Mucosa of rectum (tissue), 2 donors: ENCODE results near the gene CCDC97.

ENCODE experiments used
- H3K27ac ChIP-seq, 2 donors: one replicate each; pipeline ENCODE4 v1.7.0; 2013; ENCODE audit warnings: inconsistent platforms in 2 of 2, low read depth in 2 of 2, low read length in 2 of 2
- H3K27me3 ChIP-seq, 2 donors: one replicate each; pipeline ENCODE4 v1.7.0; 2013; ENCODE audit warnings: low read length in 2 of 2; ENCODE audit not compliant: control insufficient read depth in 2 of 2, insufficient read depth in 2 of 2
- H3K36me3 ChIP-seq, 2 donors: one replicate each; pipeline ENCODE4 v1.7.0; 2013; ENCODE audit warnings: low read length in 2 of 2; ENCODE audit not compliant: control insufficient read depth in 2 of 2, insufficient read depth in 2 of 2
- H3K4me1 ChIP-seq, 2 donors: one replicate each; pipeline ENCODE4 v1.7.0; 2013; ENCODE audit warnings: low read length in 2 of 2, mild to moderate bottlenecking in 1 of 2; ENCODE audit not compliant: control insufficient read depth in 2 of 2, insufficient read depth in 2 of 2
- H3K4me3 ChIP-seq, 2 donors: one replicate each; pipeline ENCODE4 v1.7.0; 2013; ENCODE audit warnings: low read length in 2 of 2
- H3K9ac ChIP-seq, 2 donors: one replicate each; pipeline ENCODE4 v1.7.0; 2013; ENCODE audit warnings: low read length in 2 of 2, low read depth in 1 of 2, mild to moderate bottlenecking in 1 of 2
- H3K9me3 ChIP-seq, 2 donors: one replicate each; pipeline ENCODE4 v1.7.0; 2013; ENCODE audit warnings: low read length in 2 of 2; ENCODE audit not compliant: control insufficient read depth in 2 of 2
- donor health status: healthy.
- donor health status: Normal muscosa, but diverticular disease.

Gene CCDC97

GRCh38 chr19:41319500-41320184 is 9.7 kb downstream of the CCDC97 start:
- H3K27ac ChIP-seq = no peak overlapping the region
- H3K4me3 ChIP-seq = no peak overlapping the region
- no peaks in the 10 kb centered on the region for H3K27me3 ChIP-seq
- H3K36me3 ChIP-seq = peaks cover 44 to 56% of the 10 kb centered on the region in 2 donors
- no peaks in the 10 kb centered on the region for H3K9me3 ChIP-seq
- H3K4me1 ChIP-seq = peaks cover 15 to 21% of the 10 kb centered on the region in 2 donors
- no peak overlapping the region for H3K9ac ChIP-seq

GRCh38 chr19:41320185-41320518 is 10.2 kb downstream of the CCDC97 start:
- peaks cover 18 to 23% of the 10 kb centered on the region in 2 donors for H3K4me1 ChIP-seq
- no peaks in the 10 kb centered on the region for H3K9me3 ChIP-seq
- no peak overlapping the region for H3K4me3 ChIP-seq
- no peak overlapping the region for H3K9ac ChIP-seq
- no peak overlapping the region for H3K27ac ChIP-seq
- H3K27me3 ChIP-seq = no peaks in the 10 kb centered on the region
- peaks cover 44 to 54% of the 10 kb centered on the region in 2 donors for H3K36me3 ChIP-seq

DNA sequence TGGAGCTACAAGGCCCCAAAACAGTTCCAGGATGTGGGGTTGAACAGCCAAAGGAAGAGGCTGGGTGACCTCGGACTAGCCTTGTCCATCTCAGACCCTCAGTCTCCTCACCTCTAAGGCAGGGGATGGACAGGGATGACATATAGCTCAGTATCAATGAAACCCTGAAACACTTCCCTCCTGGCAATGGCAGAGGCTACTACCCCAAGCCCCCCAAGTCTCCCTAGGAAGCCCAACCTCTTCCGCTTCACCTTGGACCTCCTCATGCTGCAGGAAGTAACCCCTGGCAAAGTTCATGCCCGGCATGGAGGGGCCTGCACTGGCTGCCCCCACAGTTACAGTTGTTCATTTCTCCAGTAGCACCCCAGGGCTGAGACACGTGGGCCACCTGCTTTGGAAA is 10.6 kb downstream of the CCDC97 start:
- H3K9ac ChIP-seq = no peak overlapping the region
- no peak overlapping the region for H3K4me3 ChIP-seq
- no peaks in the 10 kb centered on the region for H3K27me3 ChIP-seq
- no peaks in the 10 kb centered on the region for H3K9me3 ChIP-seq
- peaks cover 20 to 26% of the 10 kb centered on the region in 2 donors for H3K4me1 ChIP-seq
- H3K36me3 ChIP-seq = peaks cover 44 to 54% of the 10 kb centered on the region in 2 donors
- H3K27ac ChIP-seq = no peak overlapping the region

DNA sequence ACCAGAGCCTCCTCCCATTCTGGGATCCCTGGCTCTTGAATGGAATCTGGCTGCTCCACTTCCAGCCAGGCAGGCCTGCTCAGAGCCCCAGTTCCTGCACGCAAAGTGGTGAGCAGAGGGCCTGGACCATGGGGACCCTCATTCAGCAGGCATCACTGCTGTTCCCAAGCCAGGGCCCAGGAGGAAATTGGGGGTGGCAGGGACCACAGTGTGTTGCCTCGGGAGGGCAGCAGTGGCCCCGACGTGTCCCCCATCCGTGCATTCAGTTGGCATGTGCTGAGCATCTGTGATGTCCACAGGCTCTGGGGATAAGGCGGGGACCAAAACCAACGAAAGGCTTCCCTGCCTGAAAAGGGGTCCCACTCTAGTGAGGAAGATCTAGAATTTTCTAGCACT is 11.2 kb downstream of the CCDC97 start:
- Histone ChIP-seq H3K9ac (no peak overlapping the region), H3K9me3 (no peaks in the 10 kb centered on the region), H3K27me3 (peaks cover 2% of the 10 kb centered on the region in 2 donors), H3K4me1 (peaks cover 26 to 33% of the 10 kb centered on the region in 2 donors), H3K4me3 (no peak overlapping the region), H3K36me3 (peaks cover 40 to 49% of the 10 kb centered on the region in 2 donors), H3K27ac (peak overlapping the region in 1 of 2 donors; percentile 75)

DNA sequence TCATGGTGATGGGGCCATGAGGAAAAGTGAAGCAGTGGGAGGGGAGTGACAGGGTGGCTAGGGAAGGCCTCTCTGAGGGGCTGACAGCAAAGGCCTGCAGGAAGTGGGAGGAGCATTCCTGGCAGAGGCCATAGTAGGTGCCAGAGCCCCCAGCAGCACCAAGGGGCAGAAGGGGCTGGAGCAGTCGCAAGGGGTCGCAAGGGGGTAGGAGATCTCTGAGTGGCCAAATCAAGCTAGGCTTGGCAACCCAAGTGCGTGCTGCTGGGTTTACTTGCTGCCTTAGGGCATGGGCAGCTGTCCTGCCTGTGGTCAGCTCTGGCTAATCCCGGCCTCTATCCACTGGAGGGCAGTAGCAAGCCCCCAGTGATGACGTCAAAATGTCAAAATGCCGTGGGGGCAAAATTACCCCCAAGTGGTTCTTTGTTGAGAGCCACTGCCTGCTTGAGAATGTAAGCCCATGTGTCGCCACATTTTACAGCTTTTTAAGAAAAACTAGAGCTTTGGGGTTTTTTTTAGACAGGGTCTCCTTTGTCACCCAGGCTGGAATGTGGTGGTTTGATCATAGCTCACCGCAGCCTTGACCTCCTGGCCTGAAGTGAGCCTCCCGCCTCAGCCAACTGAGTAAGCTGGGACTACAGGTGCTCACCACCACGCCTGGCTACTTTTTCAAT is 11.8 kb downstream of the CCDC97 start:
- Histone ChIP-seq H3K9me3 (no peaks in the 10 kb centered on the region), H3K27me3 (peaks cover 4 to 7% of the 10 kb centered on the region in 2 donors), H3K4me1 (peaks cover 31 to 38% of the 10 kb centered on the region in 2 donors), H3K9ac (no peak overlapping the region), H3K36me3 (peaks cover 35 to 44% of the 10 kb centered on the region in 2 donors), H3K27ac (peak overlapping the region in 1 of 2 donors; percentile 75), H3K4me3 (no peak overlapping the region)

DNA sequence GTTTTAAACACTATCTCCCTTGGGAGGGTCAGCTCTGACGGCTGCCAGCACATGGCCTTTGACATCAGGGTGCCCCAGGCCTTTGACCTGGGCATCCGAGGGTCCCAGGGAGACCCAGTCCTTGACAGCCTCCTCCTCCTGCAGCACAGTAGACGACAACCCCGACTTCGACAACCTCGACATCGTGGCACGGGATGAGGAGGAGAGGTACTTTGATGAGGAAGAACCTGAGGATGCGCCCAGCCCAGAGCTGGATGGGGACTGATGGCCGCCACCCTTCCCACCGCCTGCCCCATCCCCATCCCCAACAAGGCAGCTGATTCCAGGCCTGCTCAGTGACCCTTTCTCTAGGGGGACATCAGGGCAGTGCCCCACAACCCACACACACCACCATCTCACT is 12.5 kb downstream of the CCDC97 start:
- Histone ChIP-seq H3K9me3 (no peaks in the 10 kb centered on the region), H3K36me3 (peaks cover 28 to 38% of the 10 kb centered on the region in 2 donors), H3K27me3 (peaks cover 4 to 10% of the 10 kb centered on the region in 2 donors), H3K27ac (peak overlapping the region; percentile 75 to 83), H3K4me1 (peaks cover 38 to 45% of the 10 kb centered on the region in 2 donors), H3K4me3 (no peak overlapping the region), H3K9ac (peak overlapping the region in 1 of 2 donors; percentile 26)

- Histone ChIP-seq H3K9me3 (no peaks in the 10 kb centered on the region), H3K4me3 (no peak overlapping the region), H3K9ac (peak overlapping the region; percentile 41 to 45), H3K4me1 (peaks cover 43 to 50% of the 10 kb centered on the region in 2 donors), H3K27me3 (peaks cover 4 to 12% of the 10 kb centered on the region in 2 donors), H3K27ac (peak overlapping the region; percentile 75 to 83), H3K36me3 (peaks cover 27 to 38% of the 10 kb centered on the region in 2 donors)
Measured at GRCh38 chr19:41323023-41323422, 13.1 kb downstream of the CCDC97 start.

GRCh38 chr19:41323430-41324125 is 13.6 kb downstream of the CCDC97 start:
- Histone ChIP-seq H3K9ac (peak overlapping the region in 1 of 2 donors; percentile 45), H3K27me3 (peaks cover 4 to 13% of the 10 kb centered on the region in 2 donors), H3K4me3 (no peak overlapping the region), H3K36me3 (peaks cover 24 to 34% of the 10 kb centered on the region in 2 donors), H3K4me1 (peaks cover 49 to 56% of the 10 kb centered on the region in 2 donors), H3K9me3 (no peaks in the 10 kb centered on the region), H3K27ac (peak overlapping the region; percentile 75 to 83)

GRCh38 chr19:41324231-41324702 is 14.3 kb downstream of the CCDC97 start:
- Histone ChIP-seq H3K36me3 (peaks cover 17 to 27% of the 10 kb centered on the region in 2 donors), H3K4me3 (no peak overlapping the region), H3K9ac (peak overlapping the region in 1 of 2 donors; percentile 8), H3K27ac (peak overlapping the region; percentile 75 to 83), H3K9me3 (no peaks in the 10 kb centered on the region), H3K4me1 (peaks cover 54 to 62% of the 10 kb centered on the region in 2 donors), H3K27me3 (peaks cover 4 to 13% of the 10 kb centered on the region in 2 donors)
